SK-N-SH treated with all-trans-retinoic acid at 6 μM for 48 hours (cell line): ENCODE measurements around the gene PPP1R18.

Experiments used
- ATAC-seq: fragments of 200-7000 bp; cut with Tn5 transposase; 3 replicates; pipeline ENCODE4 v1.9.1; 2020; ENCODE audit warnings: mild to moderate bottlenecking, moderate library complexity
- ARNTL ChIP-seq: fragments of 450-650 bp; formaldehyde crosslinking; IDR thresholded peaks from 2 replicates; pipeline ENCODE4 v1.5.0; 2020; ENCODE audit warnings: low read depth, mild to moderate bottlenecking, moderate library complexity, borderline replicate concordance
- BACH2 ChIP-seq: fragments of 250-450 bp; sonication (Bioruptor Pico); IDR thresholded peaks from 2 replicates; pipeline ENCODE4 v1.9.0; 2021; ENCODE audit warnings: mild to moderate bottlenecking, borderline replicate concordance
- CREB5 ChIP-seq: fragments of 250-450 bp; sonication (Bioruptor Pico); IDR thresholded peaks from 2 replicates; pipeline ENCODE4 v1.5.1; 2020; ENCODE audit warnings: low read depth, mild to moderate bottlenecking, moderate library complexity
- CSDC2 ChIP-seq: fragments of 250-450 bp; sonication (Bioruptor Pico); IDR thresholded peaks from 2 replicates; pipeline ENCODE4 v1.5.0; 2020; ENCODE audit warnings: mild to moderate bottlenecking, moderate library complexity
- ESRRG ChIP-seq: fragments of 250-450 bp; sonication (Bioruptor Pico); IDR thresholded peaks from 2 replicates; pipeline ENCODE4 v1.6.1; 2021; ENCODE audit warnings: mild to moderate bottlenecking
- GLIS3 ChIP-seq: fragments of 250-450 bp; sonication (Bioruptor Pico); IDR thresholded peaks from 2 replicates; pipeline ENCODE4 v1.5.0; 2020; ENCODE audit warnings: mild to moderate bottlenecking, moderate library complexity
- OSR1 ChIP-seq: fragments of 250-450 bp; sonication (Bioruptor Pico); IDR thresholded peaks from 2 replicates; pipeline ENCODE4 v1.8.0; 2022; ENCODE audit warnings: moderate library complexity, mild to moderate bottlenecking, inconsistent platforms
- PATZ1 ChIP-seq: fragments of 250-450 bp; sonication (Bioruptor Pico); IDR thresholded peaks from 2 replicates; pipeline ENCODE4 v1.8.0; 2020; ENCODE audit warnings: mild to moderate bottlenecking, moderate library complexity, borderline replicate concordance
- POU6F1 ChIP-seq: fragments of 250-450 bp; sonication (Bioruptor Pico); IDR thresholded peaks from 2 replicates; pipeline ENCODE4 v1.8.0; 2021; ENCODE audit warnings: low read depth, mild to moderate bottlenecking, moderate library complexity, borderline replicate concordance
- PPARA ChIP-seq: fragments of 250-450 bp; sonication (Bioruptor Pico); IDR thresholded peaks from 2 replicates; pipeline ENCODE4 v1.5.0; 2020; ENCODE audit warnings: mild to moderate bottlenecking, borderline replicate concordance
- RARB ChIP-seq: fragments of 250-450 bp; sonication (Bioruptor Pico); IDR thresholded peaks from 2 replicates; pipeline ENCODE4 v1.8.0; 2021; ENCODE audit warnings: mild to moderate bottlenecking, moderate library complexity
- SNAI2 ChIP-seq: fragments of 250-450 bp; sonication (Bioruptor Pico); IDR thresholded peaks from 2 replicates; pipeline ENCODE4 v1.5.0; 2020; ENCODE audit warnings: mild to moderate bottlenecking, moderate library complexity
- TCF4 ChIP-seq: fragments of 250-450 bp; sonication (Bioruptor Pico); IDR thresholded peaks from 2 replicates; pipeline ENCODE4 v1.8.0; 2021; ENCODE audit warnings: mild to moderate bottlenecking, moderate library complexity, borderline replicate concordance
- TSHZ2 ChIP-seq: fragments of 250-450 bp; sonication (Bioruptor Pico); IDR thresholded peaks from 2 replicates; pipeline ENCODE4 v1.5.0; 2020; ENCODE audit warnings: mild to moderate bottlenecking, moderate library complexity
- ZC3H10 ChIP-seq: fragments of 250-450 bp; sonication (Bioruptor Pico); IDR thresholded peaks from 2 replicates; pipeline ENCODE4 v1.5.1; 2021; ENCODE audit warnings: mild to moderate bottlenecking, moderate library complexity
- ZFP3 ChIP-seq: fragments of 250-450 bp; sonication (Bioruptor Pico); IDR thresholded peaks from 2 replicates; pipeline ENCODE4 v1.5.0; 2020; ENCODE audit warnings: mild to moderate bottlenecking, moderate library complexity
- ZFP30 ChIP-seq: fragments of 450-650 bp; formaldehyde crosslinking; IDR thresholded peaks from 2 replicates; pipeline ENCODE4 v1.5.0; 2022; ENCODE audit warnings: mild to moderate bottlenecking, moderate library complexity
- ZNF565 ChIP-seq: fragments of 450-650 bp; formaldehyde crosslinking; conservative IDR thresholded peaks from 2 replicates; pipeline ENCODE4 v1.5.0; 2020; ENCODE audit warnings: low read depth, mild to moderate bottlenecking, moderate library complexity
- ZNF70 ChIP-seq: fragments of 450-650 bp; formaldehyde crosslinking; IDR thresholded peaks from 2 replicates; pipeline ENCODE4 v1.5.0; 2020; ENCODE audit warnings: mild to moderate bottlenecking, moderate library complexity

The PPP1R18 gene

GRCh38 chr6:30657454-30657853 lies 29.0 kb downstream of the PPP1R18 start:
- TF ChIP-seq OSR1 (no peak), TCF4 (CRISPR knock-in tag) (no peak), GLIS3 (no peak), ZFP30 (CRISPR knock-in tag) (no peak), ZFP3 (CRISPR knock-in tag) (no peak), POU6F1 (CRISPR knock-in tag) (no peak), PATZ1 (CRISPR knock-in tag) (no peak), TSHZ2 (no peak), SNAI2 (CRISPR knock-in tag) (no peak)
- ATAC-seq = no peak; the same call in 2 of the 3 replicates

GRCh38 chr6:30656513-30656912 lies 29.9 kb downstream of the PPP1R18 start:
- ATAC-seq = no peak
- no peak for TF ChIP-seq CREB5 (CRISPR knock-in tag)
- no peak for TF ChIP-seq RARB (CRISPR knock-in tag)
- no peak for TF ChIP-seq ARNTL (CRISPR knock-in tag)
- no peak for TF ChIP-seq ZNF565 (CRISPR knock-in tag)
- no peak for TF ChIP-seq BACH2
- TF ChIP-seq ZNF70 (CRISPR knock-in tag) = no peak
- no peak for TF ChIP-seq ZFP3 (CRISPR knock-in tag)
- no peak for TF ChIP-seq CSDC2 (CRISPR knock-in tag)
- no peak for TF ChIP-seq PPARA (CRISPR knock-in tag)
- TF ChIP-seq POU6F1 (CRISPR knock-in tag) = no peak

- ATAC-seq = no peak
- TF ChIP-seq TCF4 (CRISPR knock-in tag) = no peak
- no peak for TF ChIP-seq POU6F1 (CRISPR knock-in tag)
- TF ChIP-seq PATZ1 (CRISPR knock-in tag) = no peak
- TF ChIP-seq OSR1 = no peak
- no peak for TF ChIP-seq ZFP3 (CRISPR knock-in tag)
- no peak for TF ChIP-seq PPARA (CRISPR knock-in tag)
- no peak for TF ChIP-seq CSDC2 (CRISPR knock-in tag)
- no peak for TF ChIP-seq BACH2
- no peak for TF ChIP-seq ESRRG (CRISPR knock-in tag)
- no peak for TF ChIP-seq ZNF70 (CRISPR knock-in tag)
- TF ChIP-seq ZC3H10 (CRISPR knock-in tag) = no peak
- TF ChIP-seq, all 23 proteins: peak for 0
These were observed 30.7 kb downstream of the PPP1R18 start for GRCh38 chr6:30655743-30656094.
